MM.1S (cell line): Measurements from ENCODE around the gene DTD1.

Experiments used
- EZH2 ChIP-seq: fragments of 300-600 bp; sonication (generic); optimal IDR thresholded peaks from 2 replicates; pipeline ENCODE3; 2017; ENCODE audit warnings: low read depth, mild to moderate bottlenecking, antibody characterized with exemption, low read length, mixed read lengths
- TF ChIP-seq, protein P1 (sequence below): fragments of 300-600 bp; sonication (generic); IDR thresholded peaks from 2 replicates; pipeline ENCODE4 v1.5.1; 2016; ENCODE audit warnings: antibody characterized with exemption, low read length, mixed read lengths

DNA sequence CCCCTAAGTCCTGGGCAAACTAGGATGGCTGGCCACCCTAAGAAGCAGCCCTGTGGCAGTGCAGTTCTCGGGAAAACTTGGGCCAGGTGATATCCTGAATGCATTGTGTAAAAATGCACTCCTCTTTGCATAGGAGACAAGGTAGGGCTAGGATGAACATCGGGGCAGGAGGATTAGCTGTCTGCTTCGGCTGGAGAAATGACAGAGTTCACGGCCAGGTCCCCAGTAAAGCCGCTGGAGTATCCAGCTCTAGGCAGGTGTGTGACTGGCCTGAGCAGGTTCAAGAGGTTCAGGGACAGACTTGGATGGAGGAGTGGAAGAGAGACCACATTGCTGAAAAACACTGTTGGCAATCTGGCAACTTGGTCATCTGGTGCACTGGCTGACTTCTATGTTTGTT, 26.4 kb downstream of the DTD1 start:
- TF ChIP-seq, protein P1, sequence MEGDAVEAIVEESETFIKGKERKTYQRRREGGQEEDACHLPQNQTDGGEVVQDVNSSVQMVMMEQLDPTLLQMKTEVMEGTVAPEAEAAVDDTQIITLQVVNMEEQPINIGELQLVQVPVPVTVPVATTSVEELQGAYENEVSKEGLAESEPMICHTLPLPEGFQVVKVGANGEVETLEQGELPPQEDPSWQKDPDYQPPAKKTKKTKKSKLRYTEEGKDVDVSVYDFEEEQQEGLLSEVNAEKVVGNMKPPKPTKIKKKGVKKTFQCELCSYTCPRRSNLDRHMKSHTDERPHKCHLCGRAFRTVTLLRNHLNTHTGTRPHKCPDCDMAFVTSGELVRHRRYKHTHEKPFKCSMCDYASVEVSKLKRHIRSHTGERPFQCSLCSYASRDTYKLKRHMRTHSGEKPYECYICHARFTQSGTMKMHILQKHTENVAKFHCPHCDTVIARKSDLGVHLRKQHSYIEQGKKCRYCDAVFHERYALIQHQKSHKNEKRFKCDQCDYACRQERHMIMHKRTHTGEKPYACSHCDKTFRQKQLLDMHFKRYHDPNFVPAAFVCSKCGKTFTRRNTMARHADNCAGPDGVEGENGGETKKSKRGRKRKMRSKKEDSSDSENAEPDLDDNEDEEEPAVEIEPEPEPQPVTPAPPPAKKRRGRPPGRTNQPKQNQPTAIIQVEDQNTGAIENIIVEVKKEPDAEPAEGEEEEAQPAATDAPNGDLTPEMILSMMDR = no peak
- TF ChIP-seq EZH2 = no peak
